AG04450 (cell line): ENCODE measurements around the gene ARHGEF2. TPM values are rescaled to one million over a fixed set of nuclear protein-coding genes. Genes with fewer than 3 reads are reported as not detected.
A peak's percentile ranks its signal among the peaks of the same experiment; 100 is the strongest.

ENCODE experiments used
- CTCF ChIA-PET: fragments of 300-600, 350-600 bp; formaldehyde crosslinking; extraction: SDS; loops from one replicate; lab custom pipeline; 2022; ENCODE audit warnings: antibody characterized with exemption, inconsistent platforms; lab: Charles Lee
- POLR2A ChIA-PET: fragments of 350-600 bp; formaldehyde crosslinking; extraction: SDS; loops from one replicate; lab custom pipeline; 2021; ENCODE audit warnings: antibody characterized with exemption, inconsistent platforms; lab: Yijun Ruan, JAX
- DNase-seq: peaks from one replicate; pipeline ENCODE4 v3.0.0-alpha.2; 2011; ENCODE audit warnings: low read depth, low spot score
- H3K27ac ChIP-seq: one replicate; pipeline ENCODE4 v1.5.1; 2012; ENCODE audit warnings: low read depth, low read length, control low read depth
- H3K27me3 ChIP-seq: one replicate; pipeline ENCODE4 v1.6.0; 2012; ENCODE audit warnings: low read length; ENCODE audit not compliant: control insufficient read depth, insufficient read depth
- H3K4me3 ChIP-seq: 2 replicates; pipeline ENCODE4 v1.5.1; 2011; ENCODE audit warnings: mild to moderate bottlenecking, low read depth, low read length, control low read depth
- H3K9me3 ChIP-seq: 2 replicates; pipeline ENCODE4 v1.5.1; 2012; ENCODE audit warnings: low read length; ENCODE audit not compliant: control insufficient read depth, insufficient read depth
- CTCF ChIP-seq: IDR thresholded peaks from 2 replicates; pipeline ENCODE4 v1.5.1; 2011; ENCODE audit warnings: low read depth, low read length, control low read depth, inconsistent platforms
- polyA plus RNA-seq: library from polyadenylated mRNA; depleted of rRNA; stranded (reverse); fragments of >200 nt; gene quantifications from 2 replicates; pipeline ENCODE4 v1.2.3, GENCODE V29; 2011

Gene ARHGEF2
- polyA plus RNA-seq, 1 experiment = 128 TPM

GRCh38 chr1:155954645-155955044 lies 23.7 kb downstream of the ARHGEF2 start:
- H3K4me3 ChIP-seq = no peak overlapping the region
- DNase-seq = no peak
- ChIA-PET CTCF (interaction anchor here (0.6 to 0.9 kb wide), 2 partner anchors 19 to 35 kb away, joined by 4 to 5 read pairs; no protein-coding TSS in a partner anchor), POLR2A (no interaction called here)
- no peak for TF ChIP-seq CTCF
- no peaks in the 10 kb centered on the region for H3K27me3 ChIP-seq
- H3K27ac ChIP-seq = no peak overlapping the region
- no peaks in the 10 kb centered on the region; the same call in 1 of the 2 replicates for H3K9me3 ChIP-seq

DNA sequence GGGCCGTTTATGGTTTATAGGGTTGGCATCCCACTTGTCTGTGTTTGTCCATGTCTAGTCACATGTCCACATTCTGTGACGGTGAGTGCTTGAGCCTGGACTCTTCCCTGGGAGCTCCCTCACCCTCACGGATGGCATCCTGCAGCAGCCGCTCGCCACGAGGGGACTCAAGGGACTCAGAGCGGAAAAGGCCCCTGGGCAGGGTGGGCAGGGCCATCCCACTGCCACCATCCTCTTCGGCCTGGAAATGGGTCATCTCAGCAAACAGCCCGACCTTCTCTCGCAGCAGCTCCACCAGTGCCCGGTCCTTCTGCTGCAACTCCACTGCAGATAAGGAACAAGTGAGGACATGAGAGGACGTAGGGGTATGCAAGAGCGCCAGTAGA lies 25.8 kb downstream of the ARHGEF2 start:
- Histone ChIP-seq H3K4me3 (no peak overlapping the region), H3K9me3 (no peaks in the 10 kb centered on the region; the same call in 1 of the 2 replicates), H3K27ac (no peak overlapping the region), H3K27me3 (no peaks in the 10 kb centered on the region)
- no peak for TF ChIP-seq CTCF
- DNase-seq = no peak
- ChIA-PET CTCF (interaction anchor here (0.5 to 0.7 kb wide), 2 partner anchors 8 to 37 kb away, joined by 4 read pairs; no protein-coding TSS in a partner anchor), POLR2A (no interaction called here)

- CTCF ChIA-PET = interaction anchor here (0.5 to 1.4 kb wide), 2 partner anchors 9 to 38 kb away, joined by 3 to 4 read pairs; no protein-coding TSS in a partner anchor
- Histone ChIP-seq H3K27me3 (no peaks in the 10 kb centered on the region), H3K9me3 (no peaks in the 10 kb centered on the region; the same call in 1 of the 2 replicates), H3K4me3 (no peak overlapping the region), H3K27ac (peak overlapping the region; percentile 52)
- no peak for TF ChIP-seq CTCF
- POLR2A ChIA-PET = interaction anchor here (0.6 kb wide), 1 partner anchor 40 kb away, joined by 3 read pairs; no protein-coding TSS in a partner anchor
- no peak for DNase-seq
Measured at GRCh38 chr1:155951753-155952504, 26.4 kb downstream of the ARHGEF2 start.

- CTCF ChIA-PET = interaction anchor here (1.4 kb wide), 1 partner anchor 39 kb away, joined by 3 read pairs; no protein-coding TSS in a partner anchor
- Histone ChIP-seq H3K27me3 (no peaks in the 10 kb centered on the region), H3K27ac (no peak overlapping the region), H3K4me3 (no peak overlapping the region), H3K9me3 (no peaks in the 10 kb centered on the region; the same call in 1 of the 2 replicates)
- no peak for TF ChIP-seq CTCF
- no peak for DNase-seq
- POLR2A ChIA-PET = no interaction called here
Measured at GRCh38 chr1:155950829-155951228, 27.5 kb downstream of the ARHGEF2 start.

- Histone ChIP-seq H3K27me3 (no peaks in the 10 kb centered on the region), H3K27ac (no peak overlapping the region), H3K9me3 (no peaks in the 10 kb centered on the region; the same call in 1 of the 2 replicates), H3K4me3 (no peak overlapping the region)
- DNase-seq = no peak
- CTCF ChIA-PET = no interaction called here
- POLR2A ChIA-PET = no interaction called here
- no peak for TF ChIP-seq CTCF
Measured at GRCh38 chr1:155947741-155948140, 30.6 kb downstream of the ARHGEF2 start.
